Neural progenitor cell (in vitro differentiated cells): ENCODE data around the gene AGXT. TPM values are rescaled to one million over a fixed set of nuclear protein-coding genes. Genes with fewer than 3 reads are reported as not detected.

Experiments used
- DNase-seq: peaks from one replicate; pipeline ENCODE4 v3.0.0-alpha.2; 2016; ENCODE audit warnings: low spot score
- H2AFZ ChIP-seq: fragments of 200-600 bp; sonication (generic); replicated peaks from 2 replicates; pipeline ENCODE4 v1.6.1; 2016; ENCODE audit warnings: antibody characterized with exemption
- H3F3A ChIP-seq: fragments of 200-600 bp; sonication (generic); 2 replicates; pipeline ENCODE4 v1.6.1; 2016; ENCODE audit warnings: antibody characterized with exemption, low read depth
- H3K27ac ChIP-seq: fragments of 200-600 bp; sonication (generic); 2 replicates; pipeline ENCODE4 v1.5.1; 2016; ENCODE audit warnings: mild to moderate bottlenecking
- H3K27me3 ChIP-seq: fragments of 200-600 bp; sonication (generic); 2 replicates; pipeline ENCODE4 v1.6.1; 2016; ENCODE audit warnings: mild to moderate bottlenecking, moderate library complexity
- H3K36me3 ChIP-seq: fragments of 200-600 bp; sonication (generic); 2 replicates; pipeline ENCODE4 v1.5.1; 2016
- H3K4me1 ChIP-seq: fragments of 200-600 bp; sonication (generic); 2 replicates; pipeline ENCODE4 v1.6.1; 2016; ENCODE audit warnings: mixed run types
- H3K4me2 ChIP-seq: fragments of 200-600 bp; sonication (generic); 2 replicates; pipeline ENCODE4 v1.6.1; 2016
- H3K4me3 ChIP-seq: fragments of 200-600 bp; sonication (generic); 2 replicates; pipeline ENCODE4 v1.5.1; 2016
- H3K79me2 ChIP-seq: fragments of 200-600 bp; sonication (generic); 2 replicates; pipeline ENCODE4 v1.6.1; 2016; ENCODE audit warnings: low read depth
- H3K9ac ChIP-seq: fragments of 200-600 bp; sonication (generic); 2 replicates; pipeline ENCODE4 v1.6.1; 2016
- H3K9me3 ChIP-seq: fragments of 200-600 bp; sonication (generic); 2 replicates; pipeline ENCODE4 v1.5.1; 2016; ENCODE audit warnings: low read depth
- H4K20me1 ChIP-seq: fragments of 200-600 bp; sonication (generic); 2 replicates; pipeline ENCODE4 v1.6.1; 2016; ENCODE audit warnings: low read depth
- H3K27ac Mint-ChIP-seq: 3 replicates; pipeline ENCODE4 v1.8.0; 2021; ENCODE audit warnings: mixed read lengths
- H3K27me3 Mint-ChIP-seq: 2 replicates; pipeline ENCODE4 v1.8.0; 2022; ENCODE audit warnings: low read depth, mild to moderate bottlenecking, inconsistent platforms, moderate library complexity, mixed read lengths; ENCODE audit not compliant: insufficient read depth
- H3K36me3 Mint-ChIP-seq: 3 replicates; pipeline ENCODE4 v1.8.0; 2021; ENCODE audit warnings: mixed read lengths
- H3K4me1 Mint-ChIP-seq: 3 replicates; pipeline ENCODE4 v1.8.0; 2021; ENCODE audit warnings: mixed read lengths
- H3K4me3 Mint-ChIP-seq: 3 replicates; pipeline ENCODE4 v1.8.0; 2021; ENCODE audit warnings: mild to moderate bottlenecking, moderate library complexity, mixed read lengths
- H3K9me3 Mint-ChIP-seq: 3 replicates; pipeline ENCODE4 v1.8.0; 2020; ENCODE audit warnings: mixed read lengths
- EZH2 ChIP-seq: fragments of 200-600 bp; sonication (generic); IDR thresholded peaks from 2 replicates; pipeline ENCODE4 v1.6.1; 2017; ENCODE audit warnings: antibody characterized with exemption, mild to moderate bottlenecking, moderate library complexity
- EZH2phosphoT487 ChIP-seq: fragments of 200-600 bp; sonication (generic); IDR thresholded peaks from 2 replicates; pipeline ENCODE4 v1.6.1; 2017; ENCODE audit warnings: antibody characterized with exemption
- total RNA-seq: library from RNA; depleted of rRNA; stranded (reverse); fragments of >200 nt; gene quantifications from 2 replicates; pipeline ENCODE4 v1.2.3, GENCODE V29; 2015; ENCODE audit warnings: low replicate concordance
- TF ChIP-seq, protein P1 (sequence below): fragments of 200-600 bp; sonication (generic); IDR thresholded peaks from 2 replicates; pipeline ENCODE4 v1.5.1; 2017; ENCODE audit warnings: antibody characterized with exemption, mild to moderate bottlenecking

AGXT gene
- total RNA-seq, 1 donor from 2014 or later: not detected

DNA sequence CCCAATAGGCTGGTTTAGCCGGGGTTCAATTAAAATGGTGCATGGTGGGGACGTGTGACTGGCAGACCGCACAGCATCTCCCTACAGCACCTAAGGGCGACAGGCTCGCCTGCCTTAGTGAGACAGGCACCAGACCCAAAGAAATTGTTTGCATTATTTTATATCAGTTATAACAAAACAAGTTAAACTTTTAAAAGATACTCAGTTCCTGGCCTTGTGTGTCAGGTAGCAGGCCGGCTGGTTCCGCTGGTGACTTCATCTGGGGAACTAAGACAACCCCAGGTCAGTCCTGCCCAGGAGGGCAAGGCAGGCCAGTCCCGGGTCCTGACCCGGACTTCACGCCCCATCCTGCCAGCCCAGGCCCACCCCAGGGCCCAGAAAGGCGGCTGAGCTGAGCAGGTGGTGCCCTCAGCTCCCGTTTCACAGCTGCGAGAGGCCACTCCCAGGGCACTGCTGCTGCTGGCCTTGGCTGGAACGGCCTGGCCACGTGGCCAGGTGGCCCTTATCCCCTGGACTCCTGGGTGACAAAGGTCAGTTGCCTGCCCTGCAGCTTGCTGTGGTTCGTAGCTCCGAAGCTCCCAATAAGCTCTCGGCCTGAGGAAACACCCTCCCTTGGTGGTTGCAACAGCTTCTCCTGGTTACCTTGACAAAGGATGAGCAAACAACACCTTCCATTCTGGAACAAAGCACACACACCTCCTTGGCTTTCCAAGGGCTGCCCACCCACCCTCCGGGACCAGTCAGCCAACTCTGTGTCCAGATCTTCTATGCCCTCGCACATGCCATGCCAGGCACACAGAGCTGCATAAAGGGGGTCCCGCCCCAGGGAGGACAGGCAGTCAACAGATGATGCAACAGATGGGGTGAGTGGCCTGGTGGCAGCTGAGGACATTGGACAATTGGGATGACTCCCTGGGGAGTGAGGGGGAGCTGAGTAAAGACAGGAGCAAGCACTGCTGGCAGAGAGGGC, 11.3 kb upstream of the AGXT start:
- Histone ChIP-seq H3F3A (peaks cover 3% of the 10 kb centered on the region), H3K4me2 (no peak overlapping the region), H4K20me1 (no peaks in the 10 kb centered on the region), H3K9me3 (no peaks in the 10 kb centered on the region), H3K4me3 (no peak overlapping the region), H3K79me2 (no peaks in the 10 kb centered on the region), H2AFZ (no peak overlapping the region), H3K9ac (no peak overlapping the region), H3K4me1 (peaks cover 3% of the 10 kb centered on the region), H3K27me3 (no peaks in the 10 kb centered on the region), H3K27ac (no peak overlapping the region), H3K36me3 (no peaks in the 10 kb centered on the region)
- peaks cover 12% of the 10 kb centered on the region for H3K9me3 Mint-ChIP-seq
- H3K27me3 Mint-ChIP-seq: peaks cover 7% of the 10 kb centered on the region
- no peaks in the 10 kb centered on the region for H3K36me3 Mint-ChIP-seq
- TF ChIP-seq, protein P1, sequence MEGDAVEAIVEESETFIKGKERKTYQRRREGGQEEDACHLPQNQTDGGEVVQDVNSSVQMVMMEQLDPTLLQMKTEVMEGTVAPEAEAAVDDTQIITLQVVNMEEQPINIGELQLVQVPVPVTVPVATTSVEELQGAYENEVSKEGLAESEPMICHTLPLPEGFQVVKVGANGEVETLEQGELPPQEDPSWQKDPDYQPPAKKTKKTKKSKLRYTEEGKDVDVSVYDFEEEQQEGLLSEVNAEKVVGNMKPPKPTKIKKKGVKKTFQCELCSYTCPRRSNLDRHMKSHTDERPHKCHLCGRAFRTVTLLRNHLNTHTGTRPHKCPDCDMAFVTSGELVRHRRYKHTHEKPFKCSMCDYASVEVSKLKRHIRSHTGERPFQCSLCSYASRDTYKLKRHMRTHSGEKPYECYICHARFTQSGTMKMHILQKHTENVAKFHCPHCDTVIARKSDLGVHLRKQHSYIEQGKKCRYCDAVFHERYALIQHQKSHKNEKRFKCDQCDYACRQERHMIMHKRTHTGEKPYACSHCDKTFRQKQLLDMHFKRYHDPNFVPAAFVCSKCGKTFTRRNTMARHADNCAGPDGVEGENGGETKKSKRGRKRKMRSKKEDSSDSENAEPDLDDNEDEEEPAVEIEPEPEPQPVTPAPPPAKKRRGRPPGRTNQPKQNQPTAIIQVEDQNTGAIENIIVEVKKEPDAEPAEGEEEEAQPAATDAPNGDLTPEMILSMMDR: no peak
- no peak for TF ChIP-seq EZH2phosphoT487
- H3K27ac Mint-ChIP-seq: peak overlapping the region; percentile 76
- peaks cover 1% of the 10 kb centered on the region for H3K4me1 Mint-ChIP-seq
- peak overlapping the region; percentile 33 for H3K4me3 Mint-ChIP-seq
- no peak for DNase-seq

DNA sequence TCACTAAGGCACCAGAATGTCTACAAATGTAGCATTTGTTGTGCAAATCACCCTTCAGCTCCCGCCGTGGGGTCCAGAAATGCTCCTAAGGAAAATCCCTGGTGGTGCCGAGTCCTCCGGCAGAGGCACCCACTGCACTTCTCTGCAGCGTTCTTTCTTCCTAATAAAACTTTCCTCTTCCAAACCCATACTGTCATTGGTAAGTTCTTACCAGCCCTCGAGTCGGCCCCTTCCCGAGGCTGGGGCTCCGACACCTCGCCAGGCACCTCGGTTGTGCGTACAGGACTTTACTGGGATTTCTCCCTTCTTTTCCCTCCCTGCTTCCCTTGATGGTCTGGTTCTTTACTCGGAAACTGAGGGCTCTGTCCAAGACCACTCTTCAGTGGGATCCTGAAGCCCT, 10.3 kb upstream of the AGXT start:
- no peaks in the 10 kb centered on the region for H3K36me3 ChIP-seq
- no peak overlapping the region for H3K27ac ChIP-seq
- Mint-ChIP-seq H3K9me3 (peaks cover 12% of the 10 kb centered on the region), H3K36me3 (no peaks in the 10 kb centered on the region), H3K4me1 (no peaks in the 10 kb centered on the region), H3K4me3 (no peak overlapping the region), H3K27ac (no peak overlapping the region), H3K27me3 (peaks cover 7% of the 10 kb centered on the region)
- H3K9me3 ChIP-seq: no peaks in the 10 kb centered on the region
- no peak overlapping the region for H3K9ac ChIP-seq
- no peak overlapping the region for H3K4me2 ChIP-seq
- DNase-seq: no peak
- H4K20me1 ChIP-seq: no peaks in the 10 kb centered on the region
- H3K4me1 ChIP-seq: no peaks in the 10 kb centered on the region
- no peak overlapping the region for H3K4me3 ChIP-seq
- no peaks in the 10 kb centered on the region for H3K27me3 ChIP-seq
- H3K79me2 ChIP-seq: no peaks in the 10 kb centered on the region
- no peak overlapping the region for H2AFZ ChIP-seq
- TF ChIP-seq EZH2 (no peak), EZH2phosphoT487 (no peak)
- TF ChIP-seq, protein P1: no peak
- H3F3A ChIP-seq: no peaks in the 10 kb centered on the region

DNA sequence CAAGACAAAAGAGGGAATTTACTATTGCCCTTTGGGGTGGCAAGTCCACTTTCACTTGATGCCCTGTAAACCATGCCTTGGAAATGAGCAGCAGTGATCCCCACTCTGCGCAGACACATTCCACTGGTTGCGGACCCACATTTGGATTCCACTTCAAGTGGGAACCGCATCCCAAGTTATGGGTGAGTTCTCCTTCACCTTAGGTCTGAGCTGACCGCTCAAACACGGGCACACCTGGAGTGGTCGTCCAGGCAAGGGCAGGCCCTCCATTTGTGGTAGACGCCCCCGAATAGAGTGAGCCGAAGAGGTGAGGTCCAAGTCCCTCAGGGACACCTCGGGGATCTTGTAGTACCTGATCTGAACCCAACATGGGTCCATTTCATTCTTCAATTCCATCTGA, 9.8 kb upstream of the AGXT start:
- TF ChIP-seq EZH2phosphoT487 (no peak), EZH2 (no peak)
- TF ChIP-seq, protein P1: no peak
- Histone ChIP-seq H3K27ac (no peak overlapping the region), H3K4me1 (no peaks in the 10 kb centered on the region), H3K4me3 (no peak overlapping the region), H3K9me3 (no peaks in the 10 kb centered on the region), H3K27me3 (no peaks in the 10 kb centered on the region), H3K4me2 (no peak overlapping the region), H2AFZ (no peak overlapping the region), H3K36me3 (no peaks in the 10 kb centered on the region), H3K79me2 (no peaks in the 10 kb centered on the region), H3F3A (no peaks in the 10 kb centered on the region), H3K9ac (no peak overlapping the region), H4K20me1 (no peaks in the 10 kb centered on the region)
- Mint-ChIP-seq H3K27me3 (peaks cover 7% of the 10 kb centered on the region), H3K4me3 (no peak overlapping the region), H3K36me3 (no peaks in the 10 kb centered on the region), H3K27ac (no peak overlapping the region), H3K9me3 (peaks cover 12% of the 10 kb centered on the region), H3K4me1 (no peaks in the 10 kb centered on the region)
- DNase-seq: no peak
